ENCODE data around the gene OR52R1.

- no peak for TF ChIP-seq CTCF (IDR thresholded peaks at IDR 0.05)
- TF ChIP-seq ZFX (IDR thresholded peaks at IDR 0.05; ENCODE audit: borderline replicate concordance): no peak
These were observed 37.6 kb downstream of the OR52R1 start for GRCh38 chr11:4766420-4767043.

Data from 22Rv1 (cell line).